Mucosa of descending colon (tissue), 3 donors: Measurements from ENCODE around the gene RNASET2. TPM values are rescaled to one million over a fixed set of nuclear protein-coding genes. Genes with fewer than 3 reads are reported as not detected.

ENCODE experiments used
- ATAC-seq: fragments of 200-7000 bp; cut with Tn5 transposase; one replicate; pipeline ENCODE4 v1.9.1; 2020; ENCODE audit warnings: mild to moderate bottlenecking, moderate library complexity
- DNase-seq, 3 donors: peaks; one replicate each; pipeline ENCODE4 v3.0.0-alpha.2; 2020
- H3K36me3 ChIP-seq: fragments of 200-600 bp; one replicate; pipeline ENCODE4 v1.8.0; 2021; ENCODE audit warnings: low read depth, mild to moderate bottlenecking
- H3K4me1 ChIP-seq: fragments of 200-600 bp; one replicate; pipeline ENCODE4 v1.8.0; 2021; ENCODE audit warnings: low read depth, mild to moderate bottlenecking
- H3K4me3 ChIP-seq: fragments of 200-600 bp; one replicate; pipeline ENCODE4 v1.8.0; 2021; ENCODE audit warnings: mild to moderate bottlenecking
- H3K9me3 ChIP-seq: fragments of 200-600 bp; one replicate; pipeline ENCODE4 v1.8.0; 2021; ENCODE audit warnings: mild to moderate bottlenecking
- CTCF ChIP-seq: fragments of 200-600 bp; IDR thresholded peaks from one replicate; pipeline ENCODE4 v1.8.0; 2022; ENCODE audit warnings: antibody characterized with exemption, mild to moderate bottlenecking
- intact Hi-C, 2 donors: fragments of 100-400 bp; cut with DNase I in 1 of 2; cut with micrococcal nuclease in 1 of 2; formaldehyde crosslinking; loops; one replicate each; pipeline versions ENCODE4 v1.11.0 to v1.11.1; 2022; cut with DNase I, micrococcal nuclease
- total RNA-seq, 3 donors: library from RNA; stranded (reverse); fragmentation: NEBNext Ultra II Directional in 2 of 3; extraction: Animal tissue kit (Norgen Biotek cat#: 25700) in 2 of 3; gene quantifications; one replicate each; pipeline versions ENCODE4 v1.2.1 to v1.2.4, GENCODE V29; 2021 to 2023
- donor health status: DM: no; HTN: no; CAD: no; lungs with moderate emphysema.
- donor health status: DM: no; HTN: no; CAD: no.
- donor health status: DM: no; HTN: yes; CAD: no.

Gene RNASET2
- total RNA-seq, 3 donors from 2014 or later = 60.1 to 127 (median 109) TPM

- Histone ChIP-seq H3K36me3 (no peaks in the 10 kb centered on the region), H3K4me1 (no peaks in the 10 kb centered on the region), H3K9me3 (no peaks in the 10 kb centered on the region), H3K4me3 (no peak overlapping the region)
- ATAC-seq (no peak), DNase-seq (no peak)
- intact Hi-C loops = no loop called here
- no peak for TF ChIP-seq CTCF
Observed at GRCh38 chr6:166911248-166911677, 45.1 kb downstream of the RNASET2 start.

- Histone ChIP-seq H3K4me3 (no peak overlapping the region), H3K4me1 (no peaks in the 10 kb centered on the region), H3K9me3 (no peaks in the 10 kb centered on the region), H3K36me3 (no peaks in the 10 kb centered on the region)
- no peak for ATAC-seq
- intact Hi-C loops = no loop called here
- TF ChIP-seq CTCF = no peak
- DNase-seq = no peak
Observed at GRCh38 chr6:166910601-166911000, 45.7 kb downstream of the RNASET2 start.

- no peaks in the 10 kb centered on the region for H3K9me3 ChIP-seq
- TF ChIP-seq CTCF = no peak
- no peaks in the 10 kb centered on the region for H3K36me3 ChIP-seq
- H3K4me1 ChIP-seq = no peaks in the 10 kb centered on the region
- no peak overlapping the region for H3K4me3 ChIP-seq
- ATAC-seq = no peak
- DNase-seq = no peak
- intact Hi-C loops = no loop called here
Observed at GRCh38 chr6:166908811-166909210, 47.5 kb downstream of the RNASET2 start.

DNA sequence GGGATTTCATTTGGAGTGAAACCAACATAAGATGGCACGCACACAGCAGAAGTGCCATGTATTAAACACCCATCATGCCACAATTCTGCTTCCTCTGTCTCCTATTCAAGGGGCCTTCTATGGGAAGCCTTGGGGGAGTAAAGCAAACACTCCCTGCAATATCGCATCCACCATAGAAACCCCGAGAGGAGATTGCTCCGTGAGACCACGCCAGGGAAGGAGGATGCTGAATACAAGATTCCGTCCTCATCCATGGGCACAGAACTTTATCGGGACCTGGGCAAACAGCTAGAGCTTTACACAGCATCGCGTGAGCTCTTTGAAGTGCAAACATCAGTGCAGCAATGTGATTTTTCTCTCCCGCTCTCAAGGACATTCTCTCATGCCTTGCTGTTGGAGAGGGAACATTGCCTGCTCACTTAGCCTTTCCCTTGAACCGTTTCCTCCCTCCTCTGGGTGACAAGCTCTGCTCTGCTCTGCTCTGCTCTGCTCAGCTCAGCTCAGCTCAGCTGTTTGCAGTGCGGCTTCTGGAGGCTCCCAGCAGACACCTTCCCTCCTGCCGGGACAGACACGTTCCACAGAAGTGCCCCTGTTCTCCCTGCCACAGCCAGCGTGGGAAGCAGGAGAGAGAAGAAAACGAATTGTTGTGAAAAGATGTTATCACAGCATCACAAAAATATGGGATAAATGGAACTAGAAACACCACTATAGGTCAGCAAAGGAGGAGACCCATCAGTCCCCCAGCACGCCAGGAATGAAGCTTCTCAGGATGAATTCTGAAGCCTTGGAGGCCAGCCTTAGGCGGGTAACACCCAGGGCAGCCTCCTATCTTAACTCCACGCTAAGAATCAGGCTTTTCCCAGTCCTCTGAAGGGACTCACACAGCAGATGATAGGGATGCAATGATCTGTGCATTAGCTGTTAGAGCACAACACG lies 48.2 kb downstream of the RNASET2 start:
- no peaks in the 10 kb centered on the region for H3K9me3 ChIP-seq
- no peak for DNase-seq

GRCh38 chr6:166907373-166907841 lies 48.9 kb downstream of the RNASET2 start:
- H3K9me3 ChIP-seq = no peaks in the 10 kb centered on the region
- DNase-seq = no peak
- peak; percentile 45 for ATAC-seq
- intact Hi-C loops = no loop called here
- TF ChIP-seq CTCF = no peak
- no peaks in the 10 kb centered on the region for H3K36me3 ChIP-seq
- no peak overlapping the region for H3K4me3 ChIP-seq
- no peaks in the 10 kb centered on the region for H3K4me1 ChIP-seq

More for the DNA sequence above, 48.2 kb downstream of the RNASET2 start:
- intact Hi-C loops = no loop called here
- no peaks in the 10 kb centered on the region for H3K36me3 ChIP-seq
- TF ChIP-seq CTCF = no peak
- ATAC-seq = no peak
- no peaks in the 10 kb centered on the region for H3K4me1 ChIP-seq
- no peak overlapping the region for H3K4me3 ChIP-seq
